Measurements from ENCODE around the gene RMND5A.

The RMND5A gene

DNA sequence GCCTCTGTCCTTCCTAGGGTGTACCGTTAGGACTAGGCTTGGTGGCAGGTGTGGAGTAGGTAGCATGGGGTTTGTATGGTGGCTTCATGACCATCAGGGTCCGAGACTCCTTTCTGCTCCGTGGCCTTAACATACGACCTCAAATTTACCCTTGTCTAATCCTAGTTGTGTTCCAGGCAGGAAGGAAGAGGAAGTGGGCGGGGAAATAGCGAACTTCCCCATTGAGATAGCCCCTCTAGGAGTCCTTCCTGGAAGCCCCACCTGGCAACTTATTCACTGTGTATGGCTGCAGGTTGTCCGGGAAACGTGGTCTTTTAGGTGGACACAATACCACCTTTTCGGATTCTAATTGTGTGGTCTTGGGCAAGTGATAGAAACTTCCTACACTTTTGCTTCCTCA, 61.3 kb downstream of the RMND5A start:
- no peak for TF ChIP-seq CTCF (conservative IDR thresholded peaks at IDR 0.05)
- no peak overlapping the region for H3K27ac ChIP-seq

DNA sequence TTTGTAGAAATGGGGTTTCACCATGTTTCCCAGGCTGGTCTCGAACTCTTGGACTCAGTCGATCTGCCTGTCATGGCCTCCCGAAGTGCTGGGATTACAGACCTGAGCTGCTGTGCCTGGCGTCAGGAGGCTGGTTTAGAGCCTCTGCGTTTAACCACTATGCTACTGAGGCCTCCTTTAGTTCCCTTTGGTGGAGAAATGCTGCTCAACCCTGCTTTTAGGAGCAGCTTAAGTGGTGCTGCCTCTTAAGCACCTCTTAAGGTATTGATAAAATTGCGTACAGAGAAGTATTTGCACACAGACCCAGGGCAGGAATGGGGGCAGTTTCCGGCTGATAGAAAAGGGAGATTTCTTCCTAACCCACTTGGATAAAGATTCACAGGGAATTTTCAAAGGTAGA, 62.7 kb downstream of the RMND5A start:
- H3K27ac ChIP-seq, result no peak overlapping the region
- TF ChIP-seq CTCF (conservative IDR thresholded peaks at IDR 0.05), result no peak

GRCh38 chr2:86783615-86784339, 63.7 kb downstream of the RMND5A start:
- H3K27ac ChIP-seq, result no peak overlapping the region
- TF ChIP-seq CTCF (conservative IDR thresholded peaks at IDR 0.05), result no peak

GRCh38 chr2:86785456-86785855, 65.4 kb downstream of the RMND5A start:
- H3K27ac ChIP-seq, result no peak overlapping the region
- TF ChIP-seq CTCF (conservative IDR thresholded peaks at IDR 0.05), result no peak

GRCh38 chr2:86786001-86786536, 66.0 kb downstream of the RMND5A start:
- no peak overlapping the region for H3K27ac ChIP-seq
- no peak for TF ChIP-seq CTCF (conservative IDR thresholded peaks at IDR 0.05)

DNA sequence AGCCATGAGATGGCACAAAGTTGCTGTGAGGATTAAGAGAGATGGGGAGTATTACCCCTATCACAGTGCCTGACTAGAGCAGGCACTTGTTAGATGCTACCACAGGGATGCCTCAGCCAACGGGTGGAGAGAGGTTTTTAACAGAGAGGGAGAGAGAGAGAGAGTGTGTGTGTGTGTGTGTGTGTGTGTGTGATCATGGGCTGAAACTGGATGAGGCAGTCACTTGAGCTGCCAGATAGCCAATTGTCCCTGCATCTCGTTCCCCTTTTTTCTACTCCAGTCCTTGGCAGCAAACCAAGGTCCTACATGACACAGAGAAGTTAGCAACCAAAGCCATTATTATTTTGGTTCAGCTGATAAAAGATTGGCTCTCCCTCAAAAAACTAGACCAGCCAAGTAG, 67.6 kb downstream of the RMND5A start:
- no peak for TF ChIP-seq CTCF (conservative IDR thresholded peaks at IDR 0.05)
- peak overlapping the region; percentile 11; the same call in 1 of the 2 replicates for H3K27ac ChIP-seq

GRCh38 chr2:86788165-86788564, 68.1 kb downstream of the RMND5A start:
- H3K27ac ChIP-seq, result peak overlapping the region; percentile 11; the same call in 1 of the 2 replicates
- no peak for TF ChIP-seq CTCF (conservative IDR thresholded peaks at IDR 0.05)

Data from VCaP (cell line).